Thoracic aorta (tissue), 2 donors: Measurements from ENCODE around the gene NT5C1A. TPM values are rescaled to one million over a fixed set of nuclear protein-coding genes. Genes with fewer than 3 reads are reported as not detected.

Source experiments
- ATAC-seq: fragments of 150-250 bp; one replicate; pipeline ENCODE4 v1.8.0; 2017; ENCODE audit warnings: low read depth; ENCODE audit not compliant: insufficient number of reproducible peaks, low FRiP score
- DNase-seq: peaks from one replicate; pipeline ENCODE4 v3.0.0-alpha.2; 2020; ENCODE audit warnings: low spot score
- H3K27ac ChIP-seq, 2 donors: fragments of 200-600 bp; sonication (generic); 1 replicate in 1 of 2; 2 replicates in 1 of 2; pipeline ENCODE4 v1.5.1; 2016; ENCODE audit warnings: mild to moderate bottlenecking in 2 of 2, moderate library complexity in 2 of 2
- H3K27me3 ChIP-seq: fragments of 200-600 bp; sonication (generic); replicated peaks from 2 replicates; pipeline ENCODE4 v1.6.0; 2016; ENCODE audit warnings: mild to moderate bottlenecking; ENCODE audit not compliant: insufficient read depth
- H3K36me3 ChIP-seq: fragments of 200-600 bp; sonication (generic); one replicate; pipeline ENCODE4 v1.5.1; 2016
- H3K4me1 ChIP-seq, 2 donors: fragments of 200-600 bp; sonication (generic); 1 replicate in 1 of 2; 2 replicates in 1 of 2; pipeline versions ENCODE4 v1.5.1 to v1.6.0; 2016; ENCODE audit warnings: low read depth in 2 of 2, mild to moderate bottlenecking in 1 of 2; ENCODE audit not compliant: control insufficient read depth in 1 of 2
- H3K4me3 ChIP-seq: fragments of 200-600 bp; sonication (generic); 2 replicates; pipeline ENCODE4 v1.5.1; 2016; ENCODE audit warnings: mild to moderate bottlenecking
- H3K9me3 ChIP-seq: fragments of 200-600 bp; sonication (generic); 2 replicates; pipeline ENCODE4 v1.5.1; 2016
- total RNA-seq, 2 donors: library from RNA; depleted of rRNA; stranded (reverse); fragments of >200 nt; gene quantifications; one replicate each; pipeline versions ENCODE4 v1.1.0 to v1.2.3, GENCODE V29; 2016
- TF ChIP-seq, protein P1 (sequence below): fragments of 200-600 bp; sonication (generic); IDR thresholded peaks from one replicate; pipeline ENCODE4 v1.5.1; 2019; ENCODE audit warnings: antibody characterized with exemption

NT5C1A gene
- total RNA-seq, 2 donors from 2014 or later = 2.8 TPM; not detected in 1

GRCh38 chr1:39654291-39654690, 17.6 kb downstream of the NT5C1A start:
- H3K4me3 ChIP-seq = no peak overlapping the region
- no peaks in the 10 kb centered on the region for H3K9me3 ChIP-seq
- TF ChIP-seq, protein P1, sequence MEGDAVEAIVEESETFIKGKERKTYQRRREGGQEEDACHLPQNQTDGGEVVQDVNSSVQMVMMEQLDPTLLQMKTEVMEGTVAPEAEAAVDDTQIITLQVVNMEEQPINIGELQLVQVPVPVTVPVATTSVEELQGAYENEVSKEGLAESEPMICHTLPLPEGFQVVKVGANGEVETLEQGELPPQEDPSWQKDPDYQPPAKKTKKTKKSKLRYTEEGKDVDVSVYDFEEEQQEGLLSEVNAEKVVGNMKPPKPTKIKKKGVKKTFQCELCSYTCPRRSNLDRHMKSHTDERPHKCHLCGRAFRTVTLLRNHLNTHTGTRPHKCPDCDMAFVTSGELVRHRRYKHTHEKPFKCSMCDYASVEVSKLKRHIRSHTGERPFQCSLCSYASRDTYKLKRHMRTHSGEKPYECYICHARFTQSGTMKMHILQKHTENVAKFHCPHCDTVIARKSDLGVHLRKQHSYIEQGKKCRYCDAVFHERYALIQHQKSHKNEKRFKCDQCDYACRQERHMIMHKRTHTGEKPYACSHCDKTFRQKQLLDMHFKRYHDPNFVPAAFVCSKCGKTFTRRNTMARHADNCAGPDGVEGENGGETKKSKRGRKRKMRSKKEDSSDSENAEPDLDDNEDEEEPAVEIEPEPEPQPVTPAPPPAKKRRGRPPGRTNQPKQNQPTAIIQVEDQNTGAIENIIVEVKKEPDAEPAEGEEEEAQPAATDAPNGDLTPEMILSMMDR = no peak
- peaks cover 0 to 26% of the 10 kb centered on the region in 2 donors for H3K4me1 ChIP-seq
- no peaks in the 10 kb centered on the region for H3K27me3 ChIP-seq
- no peaks in the 10 kb centered on the region for H3K36me3 ChIP-seq
- H3K27ac ChIP-seq = no peak overlapping the region
- DNase-seq (no peak), ATAC-seq (no peak)

GRCh38 chr1:39653546-39654031, 18.3 kb downstream of the NT5C1A start:
- peaks cover 0 to 26% of the 10 kb centered on the region in 2 donors for H3K4me1 ChIP-seq
- H3K36me3 ChIP-seq = no peaks in the 10 kb centered on the region
- no peaks in the 10 kb centered on the region for H3K9me3 ChIP-seq
- H3K4me3 ChIP-seq = no peak overlapping the region
- no peak overlapping the region for H3K27ac ChIP-seq
- ATAC-seq (peak; percentile 15), DNase-seq (no peak)
- TF ChIP-seq, protein P1 = peak; percentile 95
- H3K27me3 ChIP-seq = no peaks in the 10 kb centered on the region

- H3K4me1 ChIP-seq = peaks cover 0 to 30% of the 10 kb centered on the region in 2 donors
- TF ChIP-seq, protein P1 = no peak
- no peak overlapping the region for H3K4me3 ChIP-seq
- DNase-seq (no peak), ATAC-seq (no peak)
- H3K27me3 ChIP-seq = no peaks in the 10 kb centered on the region
- peak overlapping the region; percentile 42 to 48 for H3K27ac ChIP-seq
- no peaks in the 10 kb centered on the region for H3K9me3 ChIP-seq
- no peaks in the 10 kb centered on the region for H3K36me3 ChIP-seq
Observed at GRCh38 chr1:39652554-39652953, 19.4 kb downstream of the NT5C1A start.

DNA sequence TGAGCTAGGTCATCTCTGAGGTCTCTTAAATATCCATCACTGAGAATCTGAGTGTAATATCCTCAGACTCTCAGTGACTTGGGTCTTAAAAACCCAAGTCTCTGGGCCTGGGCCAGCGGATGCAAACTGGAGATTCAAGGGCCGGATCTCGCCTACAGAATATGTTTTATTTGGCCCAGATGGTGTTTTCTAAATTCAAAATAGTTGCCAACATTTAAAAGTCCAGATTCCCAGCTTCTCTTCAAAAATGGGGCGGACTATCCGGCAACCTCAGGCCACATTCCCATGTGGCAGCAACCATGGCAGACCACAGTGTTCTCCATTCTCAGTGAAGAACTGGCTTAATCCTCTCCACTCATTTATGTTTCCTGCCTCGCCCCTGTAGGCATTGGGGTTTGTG, 19.8 kb downstream of the NT5C1A start:
- H3K27ac ChIP-seq = peak overlapping the region; percentile 42 to 48

DNA sequence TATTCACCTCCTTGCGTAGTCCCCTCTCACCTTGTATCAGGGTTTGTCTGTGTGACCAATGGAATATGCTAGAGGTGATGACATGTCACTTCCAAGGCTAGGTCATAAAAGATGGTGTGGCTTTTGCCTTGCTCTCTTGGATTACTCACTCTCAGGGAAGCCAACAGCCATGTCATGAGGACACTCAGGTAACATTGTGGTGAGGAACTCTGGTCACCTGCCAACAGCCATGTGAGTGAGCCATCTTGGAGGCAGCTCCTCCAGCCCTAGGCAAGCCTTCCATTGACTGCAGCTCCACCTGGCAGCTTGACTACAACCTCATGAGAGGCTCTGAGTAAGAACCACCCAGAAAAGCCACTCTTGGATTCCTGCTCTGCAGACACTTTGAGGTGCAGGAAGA, 21.5 kb downstream of the NT5C1A start:
- Histone ChIP-seq H3K4me3 (no peak overlapping the region), H3K27ac (no peak overlapping the region), H3K27me3 (no peaks in the 10 kb centered on the region), H3K36me3 (no peaks in the 10 kb centered on the region), H3K9me3 (no peaks in the 10 kb centered on the region), H3K4me1 (peaks cover 0 to 50% of the 10 kb centered on the region in 2 donors)
- ATAC-seq (no peak), DNase-seq (no peak)
- TF ChIP-seq, protein P1 = no peak

More for the DNA sequence above, 19.8 kb downstream of the NT5C1A start:
- DNase-seq = no peak
- no peak for ATAC-seq
- no peaks in the 10 kb centered on the region for H3K36me3 ChIP-seq
- H3K9me3 ChIP-seq = no peaks in the 10 kb centered on the region
- peaks cover 0 to 34% of the 10 kb centered on the region in 2 donors for H3K4me1 ChIP-seq
- H3K27me3 ChIP-seq = no peaks in the 10 kb centered on the region
- TF ChIP-seq, protein P1 = no peak
- H3K4me3 ChIP-seq = no peak overlapping the region
